ENCODE data around the gene NELL1. TPM values are rescaled to one million over a fixed set of nuclear protein-coding genes. Genes with fewer than 3 reads are reported as not detected.

NELL1 gene
- polyA plus RNA-seq, 5 donors: 0.28 to 2.5 (median 0.54) TPM

DNA sequence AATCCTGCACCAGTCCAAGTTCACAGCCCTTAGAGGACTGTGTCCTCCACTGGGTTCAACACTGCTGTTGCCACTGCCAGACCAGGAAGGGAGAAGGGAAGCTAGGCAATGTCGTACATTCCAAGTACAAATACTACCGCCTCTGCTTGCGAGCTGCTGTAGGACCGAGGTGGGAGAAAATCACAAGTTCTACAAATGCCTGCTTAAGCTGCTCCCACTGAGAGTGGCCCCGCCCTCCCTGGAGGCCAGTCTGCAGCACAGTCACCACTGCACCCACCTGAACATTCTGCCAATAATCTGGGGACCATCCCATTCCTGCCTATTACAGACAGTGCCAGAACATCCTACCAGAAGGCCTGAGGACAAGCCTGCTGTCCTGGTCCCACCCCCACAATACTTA, 816.0 kb downstream of the NELL1 start:
- DNase-seq: no peak

DNA sequence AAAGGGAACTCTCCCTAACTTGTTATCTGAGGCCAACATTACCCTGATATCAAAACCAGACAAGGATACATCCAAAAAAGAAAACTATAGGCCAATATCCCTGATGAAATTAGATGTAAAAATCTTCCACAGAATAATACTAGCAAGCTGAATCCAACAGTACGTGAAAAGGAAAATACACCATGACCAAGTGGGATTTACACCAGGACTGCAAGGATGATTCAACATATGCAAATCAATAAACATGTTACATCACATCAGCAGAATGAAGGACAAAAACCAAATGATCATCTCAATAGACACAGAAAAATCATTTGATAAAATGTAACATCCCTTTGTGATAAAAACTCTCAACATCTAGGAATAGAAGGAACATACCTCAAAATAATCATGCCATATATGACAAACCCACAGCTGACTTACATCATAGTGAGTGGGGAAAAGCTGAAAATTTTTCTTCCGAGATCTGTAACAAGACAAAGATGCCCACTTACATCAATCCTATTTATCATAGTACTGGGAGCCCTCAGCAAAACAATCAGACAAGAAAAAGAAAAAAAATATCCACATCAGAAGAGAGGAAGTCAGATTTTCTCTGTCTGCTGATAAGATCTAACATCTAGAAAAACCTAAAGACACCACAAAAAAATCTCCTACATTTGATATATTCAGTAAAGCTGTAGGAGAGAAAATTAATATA, 820.2 kb downstream of the NELL1 start:
- no peak for DNase-seq

DNA sequence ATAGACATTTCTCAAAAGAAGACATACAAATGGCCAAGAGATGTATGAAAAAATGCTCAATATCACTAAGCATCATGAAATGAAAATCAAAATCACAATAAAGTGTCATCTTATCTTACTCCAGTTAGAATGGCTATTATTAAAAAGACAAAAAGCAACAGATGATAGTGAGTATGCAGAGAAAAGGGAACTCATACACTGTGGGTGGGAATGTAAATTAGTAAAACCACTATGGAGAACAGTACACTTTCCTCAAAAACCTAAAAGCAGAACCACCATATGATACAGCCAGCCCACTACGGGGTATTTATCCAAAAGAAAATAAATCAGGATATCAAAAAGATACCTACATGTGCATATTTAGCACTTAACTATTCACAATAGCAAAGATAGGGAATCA, 823.5 kb downstream of the NELL1 start:
- DNase-seq: no peak

DNA sequence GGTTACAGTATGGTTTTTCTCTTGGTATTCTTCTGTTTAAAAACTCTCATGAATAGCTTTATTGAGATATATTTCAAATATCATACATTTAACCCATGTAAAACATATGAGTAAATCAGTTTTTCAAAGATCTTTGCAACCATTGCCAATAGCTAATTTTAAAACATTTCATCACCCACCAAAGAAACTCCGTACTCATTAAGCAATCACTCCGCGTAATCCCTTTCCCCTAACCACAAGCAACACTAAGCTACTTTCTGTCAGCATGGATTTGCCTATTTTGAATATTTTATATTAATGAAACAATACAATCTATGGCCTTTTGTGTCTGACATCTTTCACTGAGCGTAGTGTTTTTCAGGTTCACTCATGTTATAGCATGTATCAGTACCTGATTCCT, 825.6 kb downstream of the NELL1 start:
- DNase-seq: no peak

DNA sequence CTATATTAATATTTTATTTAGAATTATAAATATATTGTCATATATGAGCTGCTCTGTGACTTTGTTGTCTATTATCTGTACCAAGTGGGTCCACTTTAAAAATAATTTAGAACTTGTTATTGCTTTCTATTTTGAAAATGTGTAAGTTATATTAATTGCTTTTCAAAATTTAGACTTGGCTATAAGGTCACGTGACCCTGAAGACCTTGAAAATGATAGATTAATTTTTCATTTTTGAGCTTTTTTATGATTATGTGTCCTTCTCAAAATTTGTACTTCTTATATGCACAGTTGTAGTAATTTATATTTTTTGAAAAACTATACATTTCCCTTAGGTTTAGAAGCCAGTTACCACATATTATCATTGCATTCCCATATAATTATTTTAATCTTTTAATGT, 826.5 kb downstream of the NELL1 start:
- no peak for DNase-seq

DNA sequence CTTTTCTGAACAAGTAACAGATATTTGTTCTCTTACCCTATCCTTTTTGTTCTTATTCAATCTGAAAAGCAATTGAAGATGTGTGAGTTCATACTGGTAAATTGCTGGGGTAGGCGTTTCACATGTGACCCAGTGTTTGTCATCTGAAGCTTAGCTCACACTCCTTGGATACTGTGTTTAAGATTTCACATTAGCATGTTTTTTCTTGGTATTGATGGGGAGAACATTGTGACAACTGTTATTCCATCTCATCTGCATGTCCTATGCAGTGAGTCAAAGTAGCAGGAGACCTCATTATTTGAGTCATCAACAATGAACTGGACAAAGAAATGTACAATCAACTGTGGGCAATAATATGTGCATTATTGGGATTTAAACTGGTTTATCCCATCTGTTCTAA, 831.9 kb downstream of the NELL1 start:
- no peak for DNase-seq

DNA sequence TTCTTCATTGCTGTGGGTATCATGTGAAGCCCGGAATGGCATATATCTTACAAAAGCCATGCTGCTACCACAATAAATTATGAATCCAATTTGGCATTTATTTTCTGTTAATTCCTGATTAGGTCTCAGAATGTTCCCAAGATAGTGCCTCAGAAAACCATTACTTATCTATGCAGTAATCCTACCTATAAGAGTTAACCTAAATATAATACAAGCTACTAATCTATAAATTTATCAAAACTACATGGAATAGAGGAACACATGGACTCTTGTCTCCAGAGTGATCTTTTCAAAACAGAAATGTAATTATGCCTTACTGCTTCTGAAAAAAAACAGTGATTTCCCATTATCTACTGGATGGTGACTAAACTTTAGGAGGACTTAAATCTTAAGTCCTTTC, 835.7 kb downstream of the NELL1 start:
- no peak for DNase-seq

DNA sequence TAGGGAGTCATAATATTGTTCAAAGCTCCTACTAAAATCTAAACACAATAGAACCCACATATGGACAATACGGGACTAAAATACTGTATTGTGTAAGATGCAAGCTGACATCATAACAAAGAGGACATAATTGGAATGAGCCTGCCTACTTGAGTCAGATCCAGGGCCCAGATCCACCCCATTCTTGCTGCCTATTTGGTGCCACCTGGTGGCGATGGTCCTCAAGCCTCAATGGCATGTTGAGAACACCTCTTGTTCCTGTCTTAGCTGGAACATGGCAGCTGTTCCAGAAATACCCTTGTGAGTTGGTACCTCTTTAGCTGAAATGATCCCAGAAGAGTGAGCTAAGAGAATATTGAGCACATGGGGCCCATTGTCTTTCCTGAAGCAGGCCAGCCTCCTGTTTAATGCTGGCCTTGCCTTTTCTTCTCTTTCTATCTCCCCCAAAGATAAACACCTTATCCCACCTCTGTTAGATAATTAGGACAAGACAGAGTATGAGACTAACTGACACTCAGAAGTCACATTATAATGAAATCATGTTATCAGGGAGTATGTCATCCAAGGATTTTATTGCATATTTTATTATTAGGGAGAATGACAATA, 842.6 kb downstream of the NELL1 start:
- DNase-seq: peak; percentile 2 to 20

DNA sequence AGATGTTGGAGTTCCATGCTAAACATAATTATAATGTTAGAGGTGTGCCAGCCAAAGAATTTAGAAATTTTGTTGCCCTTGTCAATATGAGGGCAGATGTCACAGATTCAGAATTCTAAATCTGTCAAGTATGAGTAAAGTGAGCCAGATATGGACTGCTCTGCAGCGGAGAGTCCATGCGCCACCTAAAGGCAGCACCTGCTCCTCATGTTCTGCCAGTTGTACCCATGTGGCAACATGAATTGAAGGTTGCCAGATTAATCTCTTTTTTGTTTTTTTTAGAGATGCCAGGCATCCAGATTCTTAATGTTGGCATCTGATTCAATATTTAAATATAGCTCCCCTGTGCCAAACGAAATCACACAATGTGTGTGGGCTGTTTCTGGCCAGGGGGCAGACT, 844.9 kb downstream of the NELL1 start:
- DNase-seq: peak in 1 of 2 donors; percentile 1

DNA sequence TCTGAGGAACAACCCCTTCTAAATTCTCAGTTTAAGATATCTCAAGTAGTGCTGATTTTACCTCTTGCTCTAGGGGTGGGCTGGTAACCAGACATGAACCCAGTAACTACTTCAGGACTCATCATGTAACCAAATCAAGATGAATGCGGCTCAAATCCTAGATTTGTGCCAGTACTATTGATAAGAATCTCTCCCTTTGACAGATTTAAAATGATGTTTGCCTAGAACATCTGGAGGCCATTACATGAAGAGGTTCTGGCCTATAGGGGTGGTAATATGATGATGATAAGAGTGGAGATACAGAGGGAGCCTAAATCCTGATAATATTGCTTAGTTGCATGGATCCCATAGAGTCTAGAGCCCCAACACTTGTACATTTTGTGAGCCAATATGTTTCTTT, 850.9 kb downstream of the NELL1 start:
- DNase-seq: no peak

DNA sequence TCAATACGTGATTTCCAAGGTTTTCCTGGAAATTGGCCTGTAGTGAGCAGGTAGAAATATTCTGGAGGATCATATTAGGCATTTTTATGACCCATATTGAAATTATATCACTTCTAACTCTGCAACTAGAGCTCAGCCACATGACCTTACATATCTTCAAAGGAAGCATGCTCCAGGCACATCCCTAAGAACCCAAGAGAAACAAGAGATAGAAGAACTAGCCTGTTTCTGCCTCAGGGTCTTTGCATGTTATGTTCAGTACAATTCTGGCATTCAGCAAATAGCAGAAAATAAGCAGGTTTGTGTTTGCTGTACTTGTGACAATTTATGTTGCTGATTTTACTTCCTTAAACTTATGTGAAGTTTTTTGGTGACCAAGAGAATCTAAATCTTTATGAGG, 859.8 kb downstream of the NELL1 start:
- DNase-seq: no peak

DNA sequence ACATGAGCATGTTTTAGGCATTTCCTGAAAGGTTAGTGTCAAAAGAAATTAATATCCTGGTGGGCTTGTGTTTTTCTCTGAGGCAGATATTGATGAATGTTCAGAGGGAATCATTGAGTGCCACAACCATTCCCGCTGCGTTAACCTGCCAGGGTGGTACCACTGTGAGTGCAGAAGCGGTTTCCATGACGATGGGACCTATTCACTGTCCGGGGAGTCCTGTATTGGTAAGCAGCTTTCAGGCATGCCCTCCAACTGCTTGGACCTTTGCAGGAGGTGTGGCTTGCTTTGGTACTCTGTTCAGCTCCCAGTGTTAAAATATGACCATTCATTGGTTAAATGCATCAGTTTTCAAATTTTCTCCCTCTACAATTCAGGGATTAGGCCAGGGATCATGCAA, 864.9 kb downstream of the NELL1 start:
- no peak for DNase-seq

DNA sequence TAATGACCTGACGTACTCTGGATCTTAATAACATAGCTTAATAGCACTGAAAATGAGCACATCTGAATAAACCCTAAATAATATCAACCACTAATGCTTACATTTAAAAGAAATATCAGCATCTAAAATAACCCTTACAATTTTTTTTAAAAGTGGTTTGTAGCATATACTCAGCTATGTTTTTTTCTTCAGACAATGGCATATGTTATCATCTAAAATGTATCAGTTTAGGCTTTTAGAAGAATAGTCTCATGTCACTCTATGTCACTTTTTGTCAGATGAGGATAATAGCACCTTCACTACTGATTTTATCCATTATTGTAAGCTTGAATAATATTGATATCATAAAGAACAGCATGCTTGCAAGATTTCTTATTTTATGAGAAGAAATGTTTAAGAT, 868.6 kb downstream of the NELL1 start:
- DNase-seq: no peak

DNA sequence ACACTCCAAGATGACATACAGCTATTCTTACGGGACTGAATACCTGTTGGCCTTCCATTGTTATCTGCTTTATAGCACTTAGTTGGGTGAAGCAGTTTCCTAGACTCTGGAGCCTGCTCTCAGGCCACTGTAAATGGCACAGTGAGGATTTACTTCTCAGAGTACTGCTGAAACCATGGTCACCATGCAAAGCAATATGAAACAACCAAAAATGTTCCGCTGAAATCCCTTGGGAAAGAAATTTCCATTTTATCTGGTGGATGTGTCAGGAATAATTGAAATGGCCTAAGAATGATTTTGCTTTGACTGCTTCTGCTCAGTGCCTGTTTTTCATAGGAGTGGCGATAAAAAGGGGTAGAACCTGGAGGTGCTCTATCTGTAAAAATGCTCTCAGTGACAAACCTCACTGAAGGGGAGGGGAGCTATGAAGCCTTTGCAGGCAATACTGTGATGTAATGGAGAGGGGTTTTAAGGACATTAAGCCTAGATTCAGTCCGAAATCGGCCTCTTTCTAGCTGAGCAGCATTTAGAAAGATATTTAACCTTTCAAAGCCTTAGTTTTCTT, 871.9 kb downstream of the NELL1 start:
- DNase-seq: no peak

DNA sequence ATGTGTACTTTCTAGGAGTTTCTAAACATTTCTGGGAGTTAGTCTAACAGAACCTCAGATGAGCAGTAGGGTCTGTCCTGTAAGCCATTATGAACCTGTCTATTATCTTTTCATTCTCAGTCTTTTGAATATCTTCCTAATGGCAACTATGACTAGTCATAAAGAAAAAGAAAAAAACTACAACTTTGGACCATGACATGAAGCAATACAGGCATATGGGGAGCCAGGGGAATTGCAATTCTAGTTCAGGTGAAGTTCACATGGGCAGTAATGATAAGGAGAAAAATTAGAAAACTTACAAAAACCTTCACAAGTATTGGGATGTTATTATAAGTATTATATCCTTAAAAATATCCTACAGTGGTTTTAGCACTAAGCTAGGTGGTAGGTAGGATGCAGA, 874.5 kb downstream of the NELL1 start:
- no peak for DNase-seq

DNA sequence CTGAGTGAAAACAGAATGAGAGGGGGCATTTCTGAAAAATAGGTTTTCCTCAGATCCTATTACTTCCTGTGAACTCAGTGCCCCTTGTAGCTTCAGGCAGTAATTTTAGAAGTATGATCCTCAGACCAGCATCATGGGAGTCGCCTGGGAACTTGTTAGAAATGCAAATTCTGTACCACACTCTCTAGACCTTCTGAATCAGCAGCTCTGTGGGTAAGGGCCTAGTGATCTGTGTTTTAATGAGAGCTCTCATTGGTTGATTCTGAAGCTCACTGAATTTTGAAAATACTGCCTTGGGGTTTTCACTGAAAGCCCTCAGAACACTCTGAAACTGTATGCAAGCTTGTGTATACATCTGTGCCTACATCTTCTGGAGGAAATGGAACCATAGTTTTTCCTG, 876.3 kb downstream of the NELL1 start:
- DNase-seq: no peak

DNA sequence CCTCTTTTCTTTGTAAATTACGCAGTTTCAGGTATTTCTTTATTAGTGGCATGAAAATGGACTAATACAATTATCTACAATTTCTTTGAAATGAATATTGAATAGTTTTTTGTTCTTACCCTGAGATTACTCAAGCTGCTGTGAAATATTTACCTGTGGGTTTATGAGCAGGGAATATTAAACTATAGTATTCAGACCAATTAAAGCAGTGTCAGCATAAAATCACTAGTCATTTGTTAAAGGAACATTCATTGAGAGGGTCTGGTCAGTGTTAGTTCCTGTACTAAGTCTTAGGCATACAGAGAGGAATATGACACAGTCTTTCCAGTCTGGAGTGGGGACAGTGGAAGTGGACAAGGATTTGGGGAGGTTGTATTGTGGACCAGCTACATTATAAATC, 877.3 kb downstream of the NELL1 start:
- DNase-seq: no peak

DNA sequence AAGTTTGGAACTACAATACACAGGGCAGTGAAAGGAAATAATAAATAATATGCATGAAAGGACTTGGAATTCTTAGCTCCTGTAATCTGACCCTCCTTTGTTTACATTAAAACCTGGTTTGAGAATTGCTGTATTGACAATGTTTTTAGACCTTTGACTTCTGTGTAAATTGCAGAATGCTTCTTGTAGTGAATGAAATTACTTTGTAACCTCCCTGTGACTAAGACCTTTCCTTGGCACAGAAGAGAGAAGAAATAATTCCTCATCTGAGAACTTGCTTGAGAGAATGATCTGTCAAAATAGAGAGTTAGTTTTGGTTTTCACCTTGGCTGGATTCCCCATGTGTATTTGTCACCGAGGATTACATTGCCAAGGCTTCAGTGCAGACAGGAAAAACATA, 883.5 kb downstream of the NELL1 start:
- no peak for DNase-seq

DNA sequence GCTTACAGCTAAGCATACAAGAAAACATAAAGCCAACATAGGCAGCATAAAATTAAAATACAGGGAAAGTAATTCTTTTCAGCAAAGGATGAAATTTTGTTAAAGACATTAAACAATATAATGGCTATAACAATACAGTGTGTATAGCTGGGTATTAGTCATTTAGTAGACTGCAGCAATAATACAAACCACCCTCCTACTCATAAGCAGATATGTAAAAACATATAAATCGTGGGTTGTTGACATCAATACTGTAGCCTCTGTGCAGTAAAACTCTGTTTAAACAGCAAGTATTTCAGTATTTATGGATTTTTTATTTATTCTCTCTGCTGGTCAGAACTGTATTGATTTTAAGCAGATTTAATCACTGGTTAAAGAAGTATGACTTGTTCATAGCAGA, 884.4 kb downstream of the NELL1 start:
- DNase-seq: no peak

DNA sequence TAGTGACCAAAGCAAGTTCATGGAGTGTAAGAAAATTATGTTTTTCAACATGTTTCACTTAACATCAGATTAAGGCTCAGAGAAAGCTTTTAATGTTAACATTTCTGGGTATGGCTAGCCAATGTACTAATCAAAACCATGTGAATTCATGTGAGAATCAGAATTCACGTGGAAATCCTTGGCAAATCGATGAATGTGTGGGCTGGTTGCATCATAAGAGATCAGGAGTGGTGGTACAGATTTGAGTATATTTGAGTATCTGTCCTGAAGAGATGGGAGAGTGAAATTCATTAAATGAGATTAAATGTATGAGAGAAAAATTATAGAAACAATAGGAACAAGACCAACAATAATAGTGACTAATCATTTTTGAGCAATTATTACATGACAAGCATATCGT, 884.9 kb downstream of the NELL1 start:
- DNase-seq: no peak

DNA sequence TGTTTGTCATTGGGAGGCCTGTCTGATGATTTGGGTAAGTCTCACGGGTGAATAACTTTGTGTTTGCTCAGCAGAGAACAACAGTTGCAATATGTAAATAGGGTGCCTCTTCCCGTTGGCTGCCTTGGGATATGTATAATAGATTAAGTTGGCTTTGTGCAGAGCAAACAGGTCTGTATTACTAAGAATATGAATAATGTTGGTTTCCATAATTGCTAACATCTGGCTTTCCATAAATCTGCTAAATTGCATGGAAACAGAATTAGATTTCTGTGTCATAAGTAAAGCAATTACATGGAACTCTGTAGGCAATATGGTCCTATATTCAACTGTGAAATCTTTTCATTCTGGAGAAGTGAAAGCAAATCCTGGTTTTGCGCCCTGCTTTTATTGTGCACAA, 887.5 kb downstream of the NELL1 start:
- DNase-seq: no peak

DNA sequence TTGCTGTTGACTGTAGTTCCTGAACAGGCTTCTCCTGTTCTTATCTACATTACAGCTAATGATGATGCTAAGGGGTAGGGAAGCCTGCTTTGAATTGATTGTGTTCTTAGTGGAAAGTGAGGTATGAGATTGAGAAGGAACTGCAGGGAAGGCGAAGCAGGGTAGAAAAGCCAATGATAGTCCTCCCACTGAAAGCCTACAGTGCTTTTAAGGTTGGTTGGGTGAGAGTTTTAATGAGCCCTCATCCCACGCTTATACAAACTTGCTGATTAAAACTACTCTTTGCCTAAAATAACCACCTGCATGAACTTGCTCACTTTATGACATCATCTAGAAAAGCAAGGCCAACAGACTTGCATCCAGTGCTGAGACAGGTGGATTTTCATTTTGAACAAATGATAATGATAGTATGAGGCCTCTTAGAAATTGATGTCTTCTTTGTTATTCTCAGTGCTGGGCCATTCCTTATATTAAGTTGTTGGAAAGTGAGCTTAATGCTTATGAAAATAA, 891.1 kb downstream of the NELL1 start:
- DNase-seq: no peak

DNA sequence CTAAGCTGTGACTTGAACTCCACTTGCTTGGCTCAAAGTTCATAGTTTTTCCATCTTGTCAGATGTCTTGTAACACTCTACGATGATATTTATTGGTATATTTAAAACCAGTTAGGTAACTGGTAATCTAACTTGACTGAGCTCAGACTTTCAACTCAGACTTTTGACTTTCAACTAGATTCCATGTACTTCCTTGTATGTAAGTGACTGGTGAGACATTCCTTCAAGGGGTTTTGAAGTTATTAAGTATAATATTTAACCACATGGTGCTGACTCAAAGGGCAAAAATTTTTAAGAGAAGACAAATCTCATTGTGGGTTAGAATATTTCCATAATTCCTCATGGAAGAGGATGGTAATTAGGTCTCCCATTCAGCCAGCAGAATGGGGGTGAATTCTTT, 892.2 kb downstream of the NELL1 start:
- no peak for DNase-seq

DNA sequence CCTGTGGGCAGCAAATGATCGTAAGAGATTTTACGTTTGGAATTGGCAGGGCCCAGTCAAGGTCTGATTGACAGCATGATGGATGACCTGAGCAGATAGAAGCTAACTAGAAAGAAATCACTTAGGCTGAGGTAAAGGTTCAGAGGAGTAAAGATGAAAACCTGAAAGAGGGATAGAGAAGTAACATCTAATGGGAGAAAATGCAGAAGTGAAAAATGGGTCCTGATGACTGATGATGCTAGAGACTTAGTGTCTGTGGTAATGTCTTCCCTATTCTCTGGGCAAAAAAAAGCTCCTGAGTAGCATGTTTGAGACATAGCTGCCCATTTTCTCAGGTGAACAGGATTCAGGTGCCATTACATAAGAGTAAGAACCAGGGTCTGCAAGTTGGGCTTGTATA, 894.7 kb downstream of the NELL1 start:
- no peak for DNase-seq
